BJ (cell line): ENCODE results near the gene DNAH9. TPM values are rescaled to one million over a fixed set of nuclear protein-coding genes. Genes with fewer than 3 reads are reported as not detected.

Experiments used
- CTCF ChIA-PET: fragments of 350-600 bp; formaldehyde crosslinking; extraction: SDS; loops from one replicate; lab custom pipeline; 2021; ENCODE audit warnings: antibody characterized with exemption, inconsistent platforms; lab: Yijun Ruan, JAX
- POLR2A ChIA-PET: fragments of 300-600 bp; sonication (Branson Sonifier 250); formaldehyde crosslinking; extraction: SDS; loops from one replicate; lab custom pipeline; 2021; ENCODE audit warnings: antibody characterized with exemption; lab: Charles Lee
- DNase-seq: peaks from one replicate; pipeline ENCODE4 v3.0.0-alpha.2; 2011; ENCODE audit warnings: low read depth
- H3K27me3 ChIP-seq: 2 replicates; pipeline ENCODE4 v1.6.0; 2011; ENCODE audit warnings: low read length; ENCODE audit not compliant: control insufficient read depth, insufficient read depth
- H3K36me3 ChIP-seq: 2 replicates; pipeline ENCODE4 v1.5.1; 2011; ENCODE audit warnings: low read length; ENCODE audit not compliant: control insufficient read depth, insufficient read depth
- H3K4me3 ChIP-seq: 2 replicates; pipeline ENCODE4 v1.5.1; 2011; ENCODE audit warnings: low read depth, mild to moderate bottlenecking, control low read depth, low read length
- CTCF ChIP-seq: IDR thresholded peaks from 2 replicates; pipeline ENCODE4 v1.5.1; 2011; ENCODE audit warnings: low read depth, mild to moderate bottlenecking, control low read depth, inconsistent platforms, low read length, moderate library complexity; ENCODE audit not compliant: insufficient read depth
- polyA plus RNA-seq: library from polyadenylated mRNA; depleted of rRNA; stranded (reverse); fragments of >200 nt; gene quantifications from 2 replicates; pipeline ENCODE4 v1.2.3, GENCODE V29; 2011

DNAH9 gene
- polyA plus RNA-seq, 1 experiment, result not detected

GRCh38 chr17:11704041-11704440 is 105.8 kb downstream of the DNAH9 start:
- no peaks in the 10 kb centered on the region for H3K27me3 ChIP-seq
- no peak overlapping the region for H3K4me3 ChIP-seq
- ChIA-PET CTCF (interaction anchor here (1.0 kb wide), 1 partner anchor 182 kb away, joined by 3 read pairs; no protein-coding TSS in a partner anchor), POLR2A (no interaction called here)
- no peak for DNase-seq
- no peak for TF ChIP-seq CTCF
- H3K36me3 ChIP-seq, result no peaks in the 10 kb centered on the region

GRCh38 chr17:11705111-11705510 is 106.8 kb downstream of the DNAH9 start:
- ChIA-PET CTCF (no interaction called here), POLR2A (no interaction called here)
- TF ChIP-seq CTCF, result no peak
- Histone ChIP-seq H3K36me3 (no peaks in the 10 kb centered on the region), H3K27me3 (no peaks in the 10 kb centered on the region), H3K4me3 (no peak overlapping the region)
- no peak for DNase-seq

GRCh38 chr17:11707586-11707985 is 109.3 kb downstream of the DNAH9 start:
- TF ChIP-seq CTCF, result no peak
- no peaks in the 10 kb centered on the region for H3K36me3 ChIP-seq
- ChIA-PET POLR2A (no interaction called here), CTCF (no interaction called here)
- H3K27me3 ChIP-seq, result no peaks in the 10 kb centered on the region
- no peak overlapping the region for H3K4me3 ChIP-seq
- no peak for DNase-seq

- CTCF ChIA-PET, result no interaction called here
- POLR2A ChIA-PET, result no interaction called here
Observed at GRCh38 chr17:11712456-11712855, 114.2 kb downstream of the DNAH9 start.

GRCh38 chr17:11719203-11719602 is 120.9 kb downstream of the DNAH9 start:
- CTCF ChIA-PET, result no interaction called here

More at GRCh38 chr17:11712456-11712855, 114.2 kb downstream of the DNAH9 start:
- H3K27me3 ChIP-seq, result no peaks in the 10 kb centered on the region
- DNase-seq, result no peak
- TF ChIP-seq CTCF, result no peak
- no peaks in the 10 kb centered on the region for H3K36me3 ChIP-seq
- H3K4me3 ChIP-seq, result no peak overlapping the region

More at GRCh38 chr17:11719203-11719602, 120.9 kb downstream of the DNAH9 start:
- no peak for TF ChIP-seq CTCF
- POLR2A ChIA-PET, result no interaction called here
- Histone ChIP-seq H3K27me3 (no peaks in the 10 kb centered on the region), H3K36me3 (no peaks in the 10 kb centered on the region), H3K4me3 (no peak overlapping the region)
- DNase-seq, result no peak
